ENCODE data around the gene RCN1. TPM values are rescaled to one million over a fixed set of nuclear protein-coding genes. Genes with fewer than 3 reads are reported as not detected.
A peak's percentile ranks its signal among the peaks of the same experiment; 100 is the strongest.
"Not testable (repeated sequence)": the region's sequence is repeated elsewhere in the genome, so short reads cannot be mapped to it uniquely, and the experiment has no call there.

The RCN1 gene
- total and polyA plus RNA-seq, 5 donors from 2014 or later: 5.5 to 7.8 (median 5.8) TPM

- no peak overlapping the region for H3K27ac ChIP-seq (ENCODE audit: insufficient read depth, low read length, poor library complexity, severe bottlenecking)
- H3K4me3 ChIP-seq (ENCODE audit: low read depth, low read length): no peak overlapping the region
- Mint-ChIP-seq H3K36me3 (no peaks in the 10 kb centered on the region), H3K27ac (no peak overlapping the region), H3K4me1 (peaks cover 0 to 2% (median 0%) of the 10 kb centered on the region in 4 donors), H3K4me3 (no peak overlapping the region), H3K27me3 (peaks cover 32% of the 10 kb centered on the region), H3K9me3 (no peaks in the 10 kb centered on the region)
- H3K27me3 ChIP-seq (ENCODE audit: control insufficient read depth, insufficient read depth, low read length): peaks cover 4% of the 10 kb centered on the region
- no peaks in the 10 kb centered on the region for H3K36me3 ChIP-seq (ENCODE audit: control insufficient read depth, insufficient read depth, low read length)
- no peak for ATAC-seq (ENCODE audit: low read depth in 2 of 2)
- H3K9me3 ChIP-seq (ENCODE audit: control insufficient read depth in 2 of 2, low read length in 2 of 2): no peaks in the 10 kb centered on the region
- no peaks in the 10 kb centered on the region for H3K4me1 ChIP-seq (ENCODE audit: control insufficient read depth, insufficient read depth, low read length, poor library complexity, severe bottlenecking)
- DNase-seq: no peak
Observed at GRCh38 chr11:32055861-32056260, 35.0 kb upstream of the RCN1 start.

GRCh38 chr11:32056438-32056837, 34.4 kb upstream of the RCN1 start:
- H3K4me1 Mint-ChIP-seq: peaks cover 0 to 2% (median 0%) of the 10 kb centered on the region in 4 donors
- H3K4me3 Mint-ChIP-seq: no peak overlapping the region
- no peaks in the 10 kb centered on the region for H3K36me3 Mint-ChIP-seq
- H3K27ac ChIP-seq (ENCODE audit: insufficient read depth, low read length, poor library complexity, severe bottlenecking): no peak overlapping the region
- H3K27ac Mint-ChIP-seq: no peak overlapping the region
- peaks cover 30% of the 10 kb centered on the region for H3K27me3 Mint-ChIP-seq
- H3K4me3 ChIP-seq (ENCODE audit: low read depth, low read length): no peak overlapping the region
- H3K9me3 ChIP-seq (ENCODE audit: control insufficient read depth in 2 of 2, low read length in 2 of 2): no peaks in the 10 kb centered on the region
- no peaks in the 10 kb centered on the region for H3K4me1 ChIP-seq (ENCODE audit: control insufficient read depth, insufficient read depth, low read length, poor library complexity, severe bottlenecking)
- H3K27me3 ChIP-seq (ENCODE audit: control insufficient read depth, insufficient read depth, low read length): peaks cover 4% of the 10 kb centered on the region
- DNase-seq: no peak
- no peaks in the 10 kb centered on the region for H3K9me3 Mint-ChIP-seq
- no peak for ATAC-seq (ENCODE audit: low read depth in 2 of 2)
- no peaks in the 10 kb centered on the region for H3K36me3 ChIP-seq (ENCODE audit: control insufficient read depth, insufficient read depth, low read length)

GRCh38 chr11:32059686-32060462, 31.0 kb upstream of the RCN1 start:
- no peaks in the 10 kb centered on the region for H3K36me3 Mint-ChIP-seq
- Histone ChIP-seq H3K9me3 (ENCODE audit: control insufficient read depth in 2 of 2, low read length in 2 of 2) (no peaks in the 10 kb centered on the region), H3K36me3 (ENCODE audit: control insufficient read depth, insufficient read depth, low read length) (no peaks in the 10 kb centered on the region), H3K4me1 (ENCODE audit: control insufficient read depth, insufficient read depth, low read length, poor library complexity, severe bottlenecking) (no peaks in the 10 kb centered on the region), H3K4me3 (ENCODE audit: low read depth, low read length) (no peak overlapping the region), H3K27me3 (ENCODE audit: control insufficient read depth, insufficient read depth, low read length) (peaks cover 2% of the 10 kb centered on the region), H3K27ac (ENCODE audit: insufficient read depth, low read length, poor library complexity, severe bottlenecking) (no peak overlapping the region)
- H3K27ac Mint-ChIP-seq: peak overlapping the region in 1 of 3 donors; percentile 19
- DNase-seq: no peak
- peak overlapping the region in 1 of 4 donors; percentile 11 for H3K4me3 Mint-ChIP-seq
- no peak for ATAC-seq (ENCODE audit: low read depth in 2 of 2)
- H3K27me3 Mint-ChIP-seq: peaks cover 39% of the 10 kb centered on the region
- no peaks in the 10 kb centered on the region for H3K4me1 Mint-ChIP-seq
- peaks cover 0 to 2% (median 0%) of the 10 kb centered on the region in 7 donors for H3K9me3 Mint-ChIP-seq

GRCh38 chr11:32062540-32062939, 28.3 kb upstream of the RCN1 start:
- H3K27ac ChIP-seq (ENCODE audit: insufficient read depth, low read length, poor library complexity, severe bottlenecking): no peak overlapping the region
- no peaks in the 10 kb centered on the region for H3K9me3 ChIP-seq (ENCODE audit: control insufficient read depth in 2 of 2, low read length in 2 of 2)
- no peak overlapping the region for H3K4me3 ChIP-seq (ENCODE audit: low read depth, low read length)
- Mint-ChIP-seq H3K27ac (no peak overlapping the region), H3K27me3 (peaks cover 41% of the 10 kb centered on the region), H3K9me3 (peaks cover 0 to 2% (median 0%) of the 10 kb centered on the region in 7 donors), H3K4me1 (no peaks in the 10 kb centered on the region), H3K36me3 (no peaks in the 10 kb centered on the region), H3K4me3 (no peak overlapping the region)
- H3K27me3 ChIP-seq (ENCODE audit: control insufficient read depth, insufficient read depth, low read length): peaks cover 9% of the 10 kb centered on the region
- DNase-seq (no peak), ATAC-seq (ENCODE audit: low read depth in 2 of 2) (no peak)
- no peaks in the 10 kb centered on the region for H3K4me1 ChIP-seq (ENCODE audit: control insufficient read depth, insufficient read depth, low read length, poor library complexity, severe bottlenecking)
- H3K36me3 ChIP-seq (ENCODE audit: control insufficient read depth, insufficient read depth, low read length): no peaks in the 10 kb centered on the region

GRCh38 chr11:32063031-32063430, 27.8 kb upstream of the RCN1 start:
- H3K9me3 ChIP-seq (ENCODE audit: control insufficient read depth in 2 of 2, low read length in 2 of 2); H3K4me1 ChIP-seq (ENCODE audit: control insufficient read depth, insufficient read depth, low read length, poor library complexity, severe bottlenecking); H3K27ac ChIP-seq (ENCODE audit: insufficient read depth, low read length, poor library complexity, severe bottlenecking); H3K36me3 Mint-ChIP-seq; H3K4me1 Mint-ChIP-seq; H3K9me3 Mint-ChIP-seq; H3K36me3 ChIP-seq (ENCODE audit: control insufficient read depth, insufficient read depth, low read length); H3K27ac Mint-ChIP-seq; H3K27me3 ChIP-seq (ENCODE audit: control insufficient read depth, insufficient read depth, low read length); H3K4me3 Mint-ChIP-seq; H3K4me3 ChIP-seq (ENCODE audit: low read depth, low read length); ATAC-seq (ENCODE audit: low read depth in 2 of 2); DNase-seq: not testable (repeated sequence)
- H3K27me3 Mint-ChIP-seq: peaks cover 41% of the 10 kb centered on the region

GRCh38 chr11:32065865-32066629, 24.8 kb upstream of the RCN1 start:
- DNase-seq: no peak
- no peak overlapping the region for H3K27ac ChIP-seq (ENCODE audit: insufficient read depth, low read length, poor library complexity, severe bottlenecking)
- H3K36me3 ChIP-seq (ENCODE audit: control insufficient read depth, insufficient read depth, low read length): no peaks in the 10 kb centered on the region
- H3K9me3 ChIP-seq (ENCODE audit: control insufficient read depth in 2 of 2, low read length in 2 of 2): no peaks in the 10 kb centered on the region
- H3K9me3 Mint-ChIP-seq: peaks cover 0 to 2% (median 0%) of the 10 kb centered on the region in 7 donors
- H3K27me3 ChIP-seq (ENCODE audit: control insufficient read depth, insufficient read depth, low read length): peaks cover 10% of the 10 kb centered on the region
- ATAC-seq (ENCODE audit: low read depth in 2 of 2): no peak
- H3K27me3 Mint-ChIP-seq: peaks cover 28% of the 10 kb centered on the region
- H3K36me3 Mint-ChIP-seq: no peaks in the 10 kb centered on the region
- no peaks in the 10 kb centered on the region for H3K4me1 ChIP-seq (ENCODE audit: control insufficient read depth, insufficient read depth, low read length, poor library complexity, severe bottlenecking)
- H3K27ac Mint-ChIP-seq: no peak overlapping the region
- H3K4me3 ChIP-seq (ENCODE audit: low read depth, low read length): no peak overlapping the region
- H3K4me1 Mint-ChIP-seq: no peaks in the 10 kb centered on the region
- no peak overlapping the region for H3K4me3 Mint-ChIP-seq

- Mint-ChIP-seq H3K4me1 (no peaks in the 10 kb centered on the region), H3K4me3 (no peak overlapping the region), H3K27ac (no peak overlapping the region), H3K9me3 (peaks cover 0 to 2% (median 0%) of the 10 kb centered on the region in 7 donors), H3K27me3 (peaks cover 28% of the 10 kb centered on the region), H3K36me3 (no peaks in the 10 kb centered on the region)
- Histone ChIP-seq H3K9me3 (ENCODE audit: control insufficient read depth in 2 of 2, low read length in 2 of 2) (no peaks in the 10 kb centered on the region), H3K27ac (ENCODE audit: insufficient read depth, low read length, poor library complexity, severe bottlenecking) (no peak overlapping the region), H3K36me3 (ENCODE audit: control insufficient read depth, insufficient read depth, low read length) (no peaks in the 10 kb centered on the region), H3K27me3 (ENCODE audit: control insufficient read depth, insufficient read depth, low read length) (peaks cover 10% of the 10 kb centered on the region), H3K4me3 (ENCODE audit: low read depth, low read length) (no peak overlapping the region), H3K4me1 (ENCODE audit: control insufficient read depth, insufficient read depth, low read length, poor library complexity, severe bottlenecking) (no peaks in the 10 kb centered on the region)
- DNase-seq: no peak
- ATAC-seq (ENCODE audit: low read depth in 2 of 2): no peak
Observed at GRCh38 chr11:32068134-32068870, 22.6 kb upstream of the RCN1 start.
